T-cell (primary cell): ENCODE data around the gene OR14A2. TPM values are rescaled to one million over a fixed set of nuclear protein-coding genes. Genes with fewer than 3 reads are reported as not detected.
"Not testable (repeated sequence)": the region's sequence is repeated elsewhere in the genome, so short reads cannot be mapped to it uniquely, and the experiment has no call there.

Experiments used
- ATAC-seq, 4 experiments: fragments of 200-7000 bp in 3 of 4; fragments of 150-1000 bp in 1 of 4; cut with Tn5 transposase; replicated peaks in 1 of 4; 1 replicate in 3 of 4; 2 replicates in 1 of 4; pipeline ENCODE4 v1.10.0; 2021; ENCODE audit warnings: moderate library complexity in 3 of 4, mild to moderate bottlenecking in 2 of 4, moderate number of reproducible peaks in 1 of 4
- CTCF ChIA-PET, 2 donors: fragments of 300-600 bp; sonication (Branson Sonifier 250); formaldehyde crosslinking; loops; one replicate each; lab custom pipeline; 2022; ENCODE audit warnings: antibody characterized with exemption in 2 of 2; lab: Charles Lee
- POLR2A ChIA-PET, 2 donors: fragments of 300-600 bp; sonication (Branson Sonifier 250); formaldehyde crosslinking; loops; one replicate each; lab custom pipeline; 2022; ENCODE audit warnings: antibody characterized with exemption in 2 of 2; lab: Charles Lee
- DNase-seq, 35 experiments: peaks; one replicate each; pipeline versions ENCODE4 v3.0.0 to v3.0.0-alpha.2; 2013 to 2023
- H3K27ac ChIP-seq: one replicate; pipeline ENCODE4 v1.5.1; 2013; ENCODE audit warnings: low read length
- H3K27me3 ChIP-seq, 2 experiments: replicated peaks in 1 of 2; 1 replicate in 1 of 2; 2 replicates in 1 of 2; pipeline versions ENCODE4 v1.6.1 to v1.7.0; 2013; ENCODE audit warnings: low read length in 1 of 2, mixed read lengths in 1 of 2; ENCODE audit not compliant: control insufficient read depth in 2 of 2, insufficient read depth in 2 of 2; ENCODE audit errors: extremely low read depth in 1 of 2
- H3K36me3 ChIP-seq, 2 donors: 1 replicate in 1 of 2; 2 replicates in 1 of 2; pipeline versions ENCODE4 v1.6.1 to v1.7.0; 2013; ENCODE audit warnings: low read length in 1 of 2; ENCODE audit not compliant: control insufficient read depth in 2 of 2, insufficient read depth in 1 of 2; ENCODE audit errors: extremely low read depth in 1 of 2
- H3K4me1 ChIP-seq, 2 experiments: 1 replicate in 1 of 2; 2 replicates in 1 of 2; pipeline versions ENCODE4 v1.6.1 to v1.7.0; 2013; ENCODE audit warnings: low read length in 2 of 2, mixed read lengths in 1 of 2; ENCODE audit not compliant: insufficient read depth in 2 of 2, control insufficient read depth in 1 of 2; ENCODE audit errors: extremely low read depth in 1 of 2
- H3K4me3 ChIP-seq, 2 donors: 1 replicate in 1 of 2; 2 replicates in 1 of 2; pipeline versions ENCODE4 v1.5.1 to v1.7.0; 2013; ENCODE audit warnings: mild to moderate bottlenecking in 2 of 2, low read length in 1 of 2, moderate library complexity in 1 of 2; ENCODE audit not compliant: control insufficient read depth in 1 of 2; ENCODE audit errors: extremely low read depth in 1 of 2
- H3K9me3 ChIP-seq: 2 replicates; pipeline ENCODE4 v1.7.0; 2013
- H3K27ac Mint-ChIP-seq, 2 donors: one replicate each; pipeline ENCODE4 v1.8.0; 2020 to 2021; ENCODE audit warnings: mild to moderate bottlenecking in 2 of 2, mixed read lengths in 2 of 2
- H3K27me3 Mint-ChIP-seq, 2 donors: one replicate each; pipeline ENCODE4 v1.8.0; 2021 to 2022; ENCODE audit warnings: mixed read lengths in 2 of 2
- H3K36me3 Mint-ChIP-seq: one replicate; pipeline ENCODE4 v1.8.0; 2021; ENCODE audit warnings: mixed read lengths
- H3K4me1 Mint-ChIP-seq, 3 donors: one replicate each; pipeline ENCODE4 v1.8.0; 2020 to 2022; ENCODE audit warnings: mixed read lengths in 3 of 3, mild to moderate bottlenecking in 1 of 3
- H3K4me3 Mint-ChIP-seq, 3 donors: one replicate each; pipeline ENCODE4 v1.8.0; 2020 to 2022; ENCODE audit warnings: mild to moderate bottlenecking in 3 of 3, mixed read lengths in 3 of 3, moderate library complexity in 3 of 3
- H3K9me3 Mint-ChIP-seq, 3 donors: one replicate each; pipeline ENCODE4 v1.8.0; 2020 to 2022; ENCODE audit warnings: mixed read lengths in 3 of 3
- WGBS: methylation state at CpG from one replicate; pipeline ENCODE4 v1.1.5; 2013; ENCODE audit warnings: missing lambda C conversion rate; ENCODE audit not compliant: insufficient coverage; 5-methylcytosine and 5-hydroxymethylcytosine counted together
- total RNA-seq, 35 experiments: library from RNA in 6 of 35; stranded (reverse) in 6 of 35; fragments of 120-200 nt in 1 of 35; gene quantifications; one replicate each; pipeline versions ENCODE4 v1.2.1 to v1.2.4 and lab custom pipeline; 2013 to 2026

OR14A2 gene
- total RNA-seq, 5 donors from 2014 or later (not counting 1 experiment from before 2014, with no cell fraction given), result not detected

DNA sequence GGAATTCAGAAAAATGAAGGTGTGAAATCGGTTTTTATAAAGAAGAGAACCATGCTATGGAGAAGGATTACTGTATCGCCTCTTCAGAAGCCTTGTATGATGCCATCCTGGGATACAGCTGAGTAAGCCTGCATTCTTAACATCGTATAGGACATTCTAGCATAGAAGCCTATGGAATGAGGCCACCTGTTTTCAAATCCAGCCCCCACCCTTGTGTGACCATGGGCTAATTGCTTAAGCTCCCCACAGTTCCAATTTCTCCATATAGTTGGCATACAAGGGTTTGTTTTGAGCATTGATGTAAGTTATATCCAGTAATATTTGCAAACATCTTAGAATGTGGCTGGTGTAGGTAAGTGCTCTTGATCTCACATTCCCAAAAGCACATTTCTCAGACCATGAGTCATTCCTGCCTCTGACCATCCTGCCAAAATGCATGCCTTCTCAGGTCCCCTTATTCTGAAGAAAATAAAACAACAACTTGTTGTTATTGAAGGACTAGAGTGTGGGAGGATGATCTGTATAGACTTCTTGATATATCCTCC, 1.5 kb downstream of the OR14A2 start:
- no peaks in the 10 kb centered on the region for H3K9me3 ChIP-seq
- Mint-ChIP-seq H3K27me3 (no peaks in the 10 kb centered on the region), H3K4me1 (no peaks in the 10 kb centered on the region), H3K4me3 (no peak overlapping the region), H3K9me3 (peaks cover 9 to 17% (median 9%) of the 10 kb centered on the region in 3 donors), H3K27ac (no peak overlapping the region), H3K36me3 (no peaks in the 10 kb centered on the region)
- H3K4me1 ChIP-seq, result no peaks in the 10 kb centered on the region
- CTCF ChIA-PET, result interaction anchor here in 1 of 2 donors (0.6 kb wide), 1 partner anchor 1144 kb away, joined by 4 read pairs; no protein-coding TSS in a partner anchor
- DNase-seq (no peak), ATAC-seq (no peak)
- H3K4me3 ChIP-seq, result no peak overlapping the region
- H3K36me3 ChIP-seq, result no peaks in the 10 kb centered on the region
- H3K27ac ChIP-seq, result no peak overlapping the region
- no CpG with 5 or more reads among the region's 3 CpGs for WGBS
- H3K27me3 ChIP-seq, result no peaks in the 10 kb centered on the region
- POLR2A ChIA-PET, result no interaction called here

DNA sequence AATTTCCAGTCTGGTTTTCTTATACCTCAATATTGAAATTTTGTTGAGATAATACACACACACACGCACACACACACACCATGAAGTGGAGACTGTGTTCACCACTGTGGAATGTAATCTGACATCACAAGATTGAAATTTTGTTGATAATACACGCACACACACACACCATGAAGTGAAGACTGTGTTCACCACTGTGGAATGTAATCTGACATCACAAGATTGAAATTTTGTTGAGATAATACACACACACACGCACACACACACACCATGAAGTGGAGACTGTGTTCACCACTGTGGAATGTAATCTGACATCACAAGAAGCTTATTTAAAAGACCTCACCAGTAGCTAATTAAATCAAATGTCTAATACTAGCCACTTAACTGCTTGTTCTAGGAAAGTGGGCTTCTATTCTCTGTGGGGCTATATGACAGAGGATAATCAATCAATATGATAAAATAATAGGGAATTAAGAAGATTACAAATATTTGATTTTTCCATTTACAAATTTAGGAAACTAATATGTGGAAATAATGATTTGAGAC, 5.7 kb downstream of the OR14A2 start:
- WGBS, result no CpG with 5 or more reads among the region's 3 CpGs
- H3K4me3 ChIP-seq, H3K36me3 ChIP-seq, H3K36me3 Mint-ChIP-seq, H3K4me1 Mint-ChIP-seq, H3K9me3 ChIP-seq, H3K27me3 Mint-ChIP-seq, CTCF ChIA-PET, POLR2A ChIA-PET, H3K27ac ChIP-seq, H3K4me1 ChIP-seq, DNase-seq, H3K4me3 Mint-ChIP-seq, H3K27ac Mint-ChIP-seq, H3K27me3 ChIP-seq, ATAC-seq, H3K9me3 Mint-ChIP-seq: not testable (repeated sequence)

DNA sequence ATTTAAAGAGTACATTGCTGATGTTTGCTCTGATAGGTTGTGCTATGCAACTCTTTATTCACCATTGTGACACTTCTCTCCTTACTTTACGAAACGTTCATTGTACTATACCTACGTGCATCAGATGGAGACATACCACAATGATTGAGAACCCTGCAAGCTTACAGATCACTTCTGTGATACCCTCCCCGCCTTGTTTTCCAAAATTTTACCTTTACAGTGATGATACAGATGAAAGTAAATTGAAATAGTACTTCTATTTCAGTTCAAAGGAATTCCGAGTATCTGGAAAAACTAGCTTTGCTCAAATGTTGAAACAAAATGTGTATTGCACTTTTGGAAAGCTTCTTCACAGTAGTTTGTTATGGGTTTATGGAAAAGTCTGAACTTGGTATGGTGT, 6.2 kb downstream of the OR14A2 start:
- no CpG with 5 or more reads among the region's 5 CpGs for WGBS
- H3K36me3 Mint-ChIP-seq, result no peaks in the 10 kb centered on the region
- ATAC-seq, result no peak
- Histone ChIP-seq H3K4me3 (no peak overlapping the region), H3K27me3 (no peaks in the 10 kb centered on the region), H3K9me3 (no peaks in the 10 kb centered on the region), H3K4me1 (no peaks in the 10 kb centered on the region), H3K27ac (no peak overlapping the region), H3K36me3 (no peaks in the 10 kb centered on the region)
- H3K27me3 Mint-ChIP-seq, result no peaks in the 10 kb centered on the region
- H3K4me1 Mint-ChIP-seq, result no peaks in the 10 kb centered on the region
- ChIA-PET POLR2A (no interaction called here), CTCF (no interaction called here)
- peaks cover 0 to 2% (median 0%) of the 10 kb centered on the region in 3 donors for H3K9me3 Mint-ChIP-seq
- H3K27ac Mint-ChIP-seq, result no peak overlapping the region
- no peak overlapping the region for H3K4me3 Mint-ChIP-seq
- no peak for DNase-seq

DNA sequence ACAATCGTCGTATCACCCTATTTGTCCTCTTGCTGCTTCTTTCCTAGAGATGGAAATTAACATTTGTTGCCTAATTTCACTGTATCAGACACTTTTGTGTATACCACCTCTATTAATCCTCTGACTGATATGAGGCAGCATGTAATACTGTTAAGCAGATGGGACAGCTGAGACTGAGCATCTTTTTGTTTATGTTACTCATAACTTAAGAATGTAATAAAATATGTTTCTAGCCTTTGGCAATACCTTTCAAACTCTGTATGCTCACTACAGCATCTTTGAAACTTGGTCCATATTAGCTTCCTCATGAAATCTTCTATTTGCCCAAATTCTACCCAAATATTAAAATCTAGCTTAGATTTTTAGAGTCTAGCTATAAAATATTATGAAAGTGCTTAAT, 7.2 kb downstream of the OR14A2 start:
- H3K9me3 ChIP-seq, result no peaks in the 10 kb centered on the region
- CTCF ChIA-PET, result no interaction called here
- peaks cover 0 to 2% (median 0%) of the 10 kb centered on the region in 3 donors for H3K9me3 Mint-ChIP-seq

DNA sequence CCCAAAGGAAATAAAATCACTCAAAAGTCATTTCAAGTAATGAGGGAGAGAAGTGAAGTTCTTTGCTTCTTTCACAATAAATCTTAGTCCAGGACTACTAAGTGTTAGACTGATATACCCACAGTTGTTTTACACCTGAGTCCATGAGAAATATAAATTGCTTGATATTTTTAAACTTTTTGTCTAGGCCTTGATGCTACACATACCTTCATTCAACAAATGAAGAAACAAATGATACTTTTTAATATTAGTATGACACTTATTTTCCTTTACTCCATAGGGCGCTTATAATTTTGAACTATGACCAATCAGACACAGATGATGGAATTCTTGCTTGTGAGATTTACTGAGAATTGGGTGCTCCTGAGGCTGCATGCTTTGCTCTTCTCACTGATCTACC, 9.6 kb downstream of the OR14A2 start, which contains the start of gene OR14K1:
Gene OR14K1, plus strand, starts transcription at position 301 of the 400 bp plus-strand sequence. Its CDS starts 0 bp downstream, at position 301.
- Histone ChIP-seq H3K9me3 (no peaks in the 10 kb centered on the region), H3K27ac (no peak within 1 kb of the TSS), H3K36me3 (no peaks in the 10 kb centered on the region), H3K4me1 (no peaks in the 10 kb centered on the region), H3K4me3 (no peak within 1 kb of the TSS), H3K27me3 (no peaks in the 10 kb centered on the region)
- peaks cover 0 to 2% (median 0%) of the 10 kb centered on the region in 3 donors for H3K9me3 Mint-ChIP-seq
- no peaks in the 10 kb centered on the region for H3K36me3 Mint-ChIP-seq
- DNase-seq, result no peak
- ATAC-seq, result no peak
- ChIA-PET POLR2A (no interaction called here), CTCF (no interaction called here)
- H3K4me1 Mint-ChIP-seq, result no peaks in the 10 kb centered on the region
- H3K4me3 Mint-ChIP-seq, result no peak within 1 kb of the TSS
- H3K27me3 Mint-ChIP-seq, result peaks cover 0 to 8% of the 10 kb centered on the region in 2 donors
- WGBS, result no CpG with 5 or more reads among the region's 1 CpG
- no peak within 1 kb of the TSS for H3K27ac Mint-ChIP-seq

More for the DNA sequence above, 7.2 kb downstream of the OR14A2 start:
- Mint-ChIP-seq H3K27ac (no peak overlapping the region), H3K4me1 (no peaks in the 10 kb centered on the region), H3K4me3 (no peak overlapping the region), H3K27me3 (peaks cover 0 to 5% of the 10 kb centered on the region in 2 donors), H3K36me3 (no peaks in the 10 kb centered on the region)
- Histone ChIP-seq H3K27ac (no peak overlapping the region), H3K4me3 (no peak overlapping the region), H3K36me3 (no peaks in the 10 kb centered on the region), H3K4me1 (no peaks in the 10 kb centered on the region), H3K27me3 (no peaks in the 10 kb centered on the region)
- no peak for ATAC-seq
- POLR2A ChIA-PET, result no interaction called here
- WGBS, result no CpG with 5 or more reads among the region's 2 CpGs
- no peak for DNase-seq

DNA sequence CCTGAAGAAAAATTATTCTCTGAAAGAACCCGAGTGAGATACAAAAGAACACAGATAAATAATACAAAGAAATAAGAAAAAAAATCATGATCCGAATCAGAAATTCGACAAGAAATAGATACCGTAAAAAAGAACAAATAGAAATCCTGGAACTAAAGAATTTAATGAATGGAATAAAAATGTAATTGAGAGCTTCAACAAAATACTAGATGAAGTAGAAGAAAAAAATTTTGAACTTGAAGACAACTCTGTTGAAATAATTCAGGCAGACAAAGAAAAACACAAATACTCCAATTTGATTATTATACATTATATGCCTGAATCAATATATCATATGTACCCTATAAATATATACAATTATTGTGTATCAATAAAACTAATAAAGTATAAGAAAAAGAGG, 26.7 kb downstream of the OR14A2 start:
- no CpG with 5 or more reads among the region's 4 CpGs for WGBS
- CTCF ChIA-PET, result no interaction called here
- POLR2A ChIA-PET, result no interaction called here
- H3K4me3 Mint-ChIP-seq, result no peak overlapping the region
- peaks cover 15 to 17% (median 16%) of the 10 kb centered on the region in 3 donors for H3K9me3 Mint-ChIP-seq
- H3K4me1 Mint-ChIP-seq, result no peaks in the 10 kb centered on the region
- no peaks in the 10 kb centered on the region for H3K4me1 ChIP-seq
- no peak overlapping the region for H3K4me3 ChIP-seq
- H3K36me3 Mint-ChIP-seq, result no peaks in the 10 kb centered on the region
- DNase-seq, result no peak
- no peak overlapping the region for H3K27ac ChIP-seq
- no peak overlapping the region for H3K27ac Mint-ChIP-seq
- H3K27me3 Mint-ChIP-seq, result no peaks in the 10 kb centered on the region
- ATAC-seq, result no peak
- H3K27me3 ChIP-seq, result no peaks in the 10 kb centered on the region
- H3K9me3 ChIP-seq, result no peaks in the 10 kb centered on the region
- H3K36me3 ChIP-seq, result no peaks in the 10 kb centered on the region
